Measurements from ENCODE around the gene KCNG4. TPM values are rescaled to one million over a fixed set of nuclear protein-coding genes. Genes with fewer than 3 reads are reported as not detected.

The KCNG4 gene
- total and polyA plus RNA-seq, 2 donors (not counting 3 experiments of a cell fraction or from before 2014, with no cell fraction given), result not detected

- intact Hi-C loops (cut with micrococcal nuclease) (no loop called here), dilution Hi-C loops (cut with MboI; ENCODE audit: extremely low pct_ligation_motif_present, low sequenced_read_pairs) (no loop called here)
- H3K36me3 ChIP-seq (ENCODE audit: control insufficient read depth in 2 of 2, extremely low read depth in 1 of 2, insufficient read depth in 2 of 2, low read length in 2 of 2), result no peaks in the 10 kb centered on the region
- no peaks in the 10 kb centered on the region for H3K9me1 ChIP-seq (replicated peaks; ENCODE audit: control insufficient read depth, extremely low read depth, insufficient read depth, low read length)
- no peak overlapping the region for H3K27ac ChIP-seq (ENCODE audit: insufficient read depth, low read depth, low read length)
- BruUV-seq (replicated peaks), result no TSS peak
- H3K9ac ChIP-seq (replicated peaks; ENCODE audit: extremely low read depth, insufficient read depth, low read length), result no peak overlapping the region
- H3K79me2 ChIP-seq (ENCODE audit: control insufficient read depth, insufficient read depth, low read length), result no peaks in the 10 kb centered on the region
- CTCF ChIA-PET, result interaction anchor here (1.1 kb wide), 1 partner anchor 21 kb away, joined by 3 read pairs; the partner anchor contains the start of gene TAF1C
- no peak overlapping the region for H3K4me2 ChIP-seq (ENCODE audit: insufficient read depth, low read length)
- DNase-seq (ENCODE audit: low read depth, low spot score), result no peak
- no peak overlapping the region for H2AFZ ChIP-seq (ENCODE audit: low read depth, low read length)
- H3K4me3 ChIP-seq (replicated peaks in 1 of 3; ENCODE audit: insufficient read depth in 1 of 3, low read depth in 1 of 3, low read length in 3 of 3), result no peak overlapping the region
- no peaks in the 10 kb centered on the region for H3K4me1 ChIP-seq (ENCODE audit: control insufficient read depth, extremely low read depth, insufficient read depth, low read length)
- POLR2A ChIA-PET, result no interaction called here
- H3K27me3 ChIP-seq (ENCODE audit: control insufficient read depth in 2 of 2, insufficient read depth in 2 of 2, low read length in 2 of 2), result no peaks in the 10 kb centered on the region
- no peak for FAIRE-seq
- H3K9me3 ChIP-seq (replicated peaks; ENCODE audit: control insufficient read depth, insufficient read depth, low read length), result no peaks in the 10 kb centered on the region
- TF ChIP-seq JUN (IDR thresholded peaks at IDR 0.05; ENCODE audit: borderline replicate concordance, insufficient read depth, insufficient read length, low read depth) (no peak), GATA2 (IDR thresholded peaks at IDR 0.05; ENCODE audit: insufficient read depth, insufficient read length, low read depth, low read length) (no peak), POLR2AphosphoS5 (IDR thresholded peaks at IDR 0.05; ENCODE audit: insufficient read depth, low read depth, low read length) (no peak), POLR2A (IDR thresholded peaks at IDR 0.05; ENCODE audit: low read depth, low read length) (no peak), EZH2 (IDR thresholded peaks at IDR 0.05; ENCODE audit: borderline replicate concordance, low read depth, low read length, severe bottlenecking) (no peak), MYC (IDR thresholded peaks at IDR 0.05; ENCODE audit: low read depth, low read length) (no peak), CTCF (IDR thresholded peaks at IDR 0.05; ENCODE audit: extremely low read depth in 1 of 2, insufficient read depth in 1 of 2, low read depth in 1 of 2, low read length in 2 of 2) (no peak), FOS (IDR thresholded peaks at IDR 0.05; ENCODE audit: borderline replicate concordance, insufficient read depth, low read length) (no peak)
- TF ChIP-seq, protein P1, sequence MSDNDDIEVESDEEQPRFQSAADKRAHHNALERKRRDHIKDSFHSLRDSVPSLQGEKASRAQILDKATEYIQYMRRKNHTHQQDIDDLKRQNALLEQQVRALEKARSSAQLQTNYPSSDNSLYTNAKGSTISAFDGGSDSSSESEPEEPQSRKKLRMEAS (IDR thresholded peaks at IDR 0.05; ENCODE audit: insufficient read depth, insufficient read length), result no peak
- no peaks in the 10 kb centered on the region for H4K20me1 ChIP-seq (replicated peaks; ENCODE audit: control insufficient read depth, extremely low read depth, insufficient read depth, low read length)
Measured at GRCh38 chr16:84207879-84208278, 31.9 kb downstream of the KCNG4 start.
